ENCODE results near the gene TTLL9. TPM values are rescaled to one million over a fixed set of nuclear protein-coding genes. Genes with fewer than 3 reads are reported as not detected.

The TTLL9 gene
- total RNA-seq, 6 experiments from 2014 or later, result not detected

DNA sequence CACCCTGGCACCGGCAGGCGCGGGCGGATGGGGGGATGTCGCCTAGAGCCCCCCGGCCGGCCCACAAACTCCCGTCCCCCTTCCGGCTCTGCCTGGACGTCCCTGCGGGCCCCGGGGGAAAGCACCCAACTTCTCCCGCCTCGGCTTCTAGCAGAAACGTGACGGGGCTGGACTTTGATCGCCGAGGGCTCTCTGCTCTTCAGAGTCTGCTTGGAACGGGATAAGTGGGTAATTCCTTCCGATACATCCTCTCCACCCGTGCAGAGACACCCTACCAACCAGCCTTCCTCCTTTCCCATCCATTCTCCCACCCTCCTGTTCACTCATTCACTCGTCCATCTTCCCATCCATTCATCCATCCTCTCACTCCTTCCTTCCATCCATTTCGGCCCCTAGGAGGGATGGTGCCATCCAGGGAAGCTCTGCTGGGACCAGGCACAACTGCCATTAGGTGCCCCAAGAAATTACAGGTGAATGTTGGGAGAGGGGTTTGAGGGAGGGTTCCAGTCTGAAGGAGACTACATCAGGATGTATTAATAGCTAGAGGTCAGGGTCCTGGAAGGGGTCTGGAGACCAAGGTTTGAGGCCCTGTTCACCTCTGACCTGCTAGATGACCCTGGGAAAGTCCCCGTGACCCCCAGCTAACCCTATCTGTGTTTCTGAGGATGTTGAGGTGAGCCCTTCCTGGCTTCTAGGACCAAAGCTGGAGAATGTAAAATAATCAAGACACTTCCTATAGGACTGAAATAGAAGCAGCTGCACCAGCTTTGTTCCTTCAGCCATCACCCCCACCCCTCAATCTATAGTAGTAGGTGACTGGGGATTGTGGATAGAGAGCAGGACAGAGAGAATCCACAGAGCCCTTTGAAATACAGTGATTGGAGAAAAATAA, 538 bp downstream of the TTLL9 start:
- no peak for DNase-seq
- intact Hi-C loops (cut with DNase I), result no loop called here
- WGBS (ENCODE audit: insufficient coverage, low coverage, low lambda C conversion rate, missing lambda C conversion rate), result 47% methylated on average over 3 of the region's 24 CpGs
- no peaks in the 10 kb centered on the region for H3K27me3 ChIP-seq
- peaks cover 0 to 8% (median 2%) of the 10 kb centered on the region in 4 donors for H3K4me1 ChIP-seq
- TF ChIP-seq CTCF (IDR thresholded peaks at IDR 0.05), result no peak
- no peak for TF ChIP-seq POLR2A (IDR thresholded peaks at IDR 0.05)
- no peaks in the 10 kb centered on the region for H3K36me3 ChIP-seq
- H3K9me3 ChIP-seq, result no peaks in the 10 kb centered on the region
- H3K4me3 ChIP-seq, result peak overlapping the region; percentile 51 to 58 (median 54)
- no peak overlapping the region for H3K27ac ChIP-seq
- ATAC-seq, result peak in 3 of 4 donors; percentile 9 to 27 (median 19)

DNA sequence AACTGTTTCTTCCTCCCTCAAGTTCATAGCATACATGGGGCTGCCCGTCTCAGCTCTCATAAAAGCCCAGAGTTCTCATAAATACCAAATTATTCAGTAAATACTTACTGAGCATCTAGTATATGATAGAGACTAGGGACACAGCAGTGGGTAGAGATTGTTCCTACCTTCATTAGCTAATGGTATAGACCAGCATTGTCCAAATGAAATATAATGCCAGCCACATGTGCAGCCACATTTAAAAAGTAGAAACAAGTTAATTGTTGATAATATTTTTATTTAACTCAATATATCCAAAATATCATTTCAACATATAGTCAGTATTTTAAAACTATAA, 1.2 kb downstream of the TTLL9 start:
- H3K36me3 ChIP-seq, result no peaks in the 10 kb centered on the region
- no peak for DNase-seq
- no peaks in the 10 kb centered on the region for H3K9me3 ChIP-seq
- H3K4me3 ChIP-seq, result no peak overlapping the region
- H3K27me3 ChIP-seq, result no peaks in the 10 kb centered on the region
- intact Hi-C loops (cut with DNase I), result no loop called here
- H3K27ac ChIP-seq, result no peak overlapping the region
- ATAC-seq, result no peak
- WGBS (ENCODE audit: insufficient coverage, low coverage, low lambda C conversion rate, missing lambda C conversion rate), result no CpG with 5 or more reads among the region's 1 CpG
- peaks cover 0 to 8% (median 2%) of the 10 kb centered on the region in 4 donors for H3K4me1 ChIP-seq
- TF ChIP-seq POLR2A (IDR thresholded peaks at IDR 0.05) (no peak), CTCF (IDR thresholded peaks at IDR 0.05) (no peak)

DNA sequence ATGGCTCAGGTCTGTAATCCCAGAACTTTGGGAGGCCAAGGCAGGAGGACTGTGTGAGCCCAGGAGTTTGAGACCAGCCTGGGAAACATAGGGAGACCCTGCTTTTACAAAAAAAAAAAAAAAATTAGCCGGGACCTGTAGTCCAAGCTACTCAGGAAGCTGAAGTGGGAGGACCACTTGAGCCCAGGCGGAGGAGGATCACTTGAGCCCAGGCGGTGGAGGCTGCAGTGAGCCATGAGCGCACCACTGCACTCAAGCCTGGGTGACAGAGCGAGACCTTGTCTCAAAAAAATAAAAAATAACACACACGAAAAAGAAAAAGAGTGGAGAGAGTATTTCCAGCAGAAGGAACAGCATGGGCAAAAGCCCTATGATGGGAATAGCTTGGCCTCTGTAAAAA, 2.0 kb downstream of the TTLL9 start:
- ATAC-seq (no peak), DNase-seq (no peak)
- intact Hi-C loops (cut with DNase I), result no loop called here
- 89% methylated on average over 5 of the region's 6 CpGs for WGBS (ENCODE audit: insufficient coverage, low coverage, low lambda C conversion rate, missing lambda C conversion rate)
- Histone ChIP-seq H3K4me3 (no peak overlapping the region), H3K4me1 (peaks cover 0 to 8% (median 2%) of the 10 kb centered on the region in 4 donors), H3K27me3 (no peaks in the 10 kb centered on the region), H3K9me3 (no peaks in the 10 kb centered on the region), H3K27ac (no peak overlapping the region), H3K36me3 (no peaks in the 10 kb centered on the region)
- TF ChIP-seq CTCF (IDR thresholded peaks at IDR 0.05), result no peak
- TF ChIP-seq POLR2A (IDR thresholded peaks at IDR 0.05), result no peak

GRCh38 chr20:31875671-31876070, 5.2 kb downstream of the TTLL9 start:
- no peak for DNase-seq
- no peaks in the 10 kb centered on the region for H3K9me3 ChIP-seq
- intact Hi-C loops (cut with DNase I), result no loop called here
- no peak for TF ChIP-seq CTCF (IDR thresholded peaks at IDR 0.05)
- TF ChIP-seq POLR2A (IDR thresholded peaks at IDR 0.05), result no peak
- no peaks in the 10 kb centered on the region for H3K36me3 ChIP-seq
- ATAC-seq, result no peak
- H3K4me1 ChIP-seq, result no peaks in the 10 kb centered on the region
- H3K4me3 ChIP-seq, result no peak overlapping the region
- no peak overlapping the region for H3K27ac ChIP-seq
- no peaks in the 10 kb centered on the region for H3K27me3 ChIP-seq
- WGBS (ENCODE audit: insufficient coverage, low coverage, low lambda C conversion rate, missing lambda C conversion rate), result 45% methylated on average over 2 of the region's 2 CpGs

Measured in right lobe of liver (tissue), 6 donors.